GM19025 (cell line): ENCODE data around the gene PGPEP1.

Experiments used
- ATAC-seq: cut with Tn5 transposase; IDR thresholded peaks from one replicate; pipeline ENCODE4 v1.9.1; 2021; ENCODE audit warnings: mild to moderate bottlenecking, low read depth, moderate library complexity; ENCODE audit not compliant: unreplicated experiment

PGPEP1 gene

DNA sequence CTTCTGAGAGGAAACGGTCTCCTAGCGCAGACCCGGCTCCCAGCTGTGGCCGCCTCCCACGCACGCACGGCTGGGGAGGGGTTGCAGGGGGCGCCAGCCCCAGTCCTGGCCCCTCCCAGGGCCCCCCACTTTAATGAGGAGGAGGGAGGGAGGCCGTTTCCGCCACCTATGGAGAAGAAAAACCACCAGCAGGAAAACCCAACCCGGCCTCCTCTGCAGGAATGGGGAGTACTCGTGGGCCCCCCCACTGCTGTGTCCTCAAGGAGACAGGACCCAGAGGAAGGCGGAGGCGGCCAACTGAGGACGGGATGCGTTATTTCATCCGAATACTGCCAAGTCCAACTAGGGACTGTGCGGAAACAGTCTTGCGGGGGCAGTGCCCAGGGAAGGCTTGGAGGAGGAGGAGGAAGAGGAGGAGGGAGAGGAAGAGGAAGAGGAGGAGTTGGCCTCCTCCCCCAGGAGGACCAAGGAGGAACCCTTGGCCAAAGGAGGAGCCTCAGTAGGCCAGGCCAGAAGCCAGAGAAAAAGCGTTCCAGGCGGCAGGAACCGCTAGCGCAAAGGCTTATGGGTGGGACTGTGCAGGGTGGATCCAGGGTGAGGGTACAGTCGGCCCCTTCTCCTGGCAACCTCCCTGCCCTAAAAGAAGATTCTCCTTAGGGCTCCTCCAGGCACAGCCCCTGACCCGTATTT is 74.9 kb downstream of the PGPEP1 start:
- ATAC-seq, result no peak

DNA sequence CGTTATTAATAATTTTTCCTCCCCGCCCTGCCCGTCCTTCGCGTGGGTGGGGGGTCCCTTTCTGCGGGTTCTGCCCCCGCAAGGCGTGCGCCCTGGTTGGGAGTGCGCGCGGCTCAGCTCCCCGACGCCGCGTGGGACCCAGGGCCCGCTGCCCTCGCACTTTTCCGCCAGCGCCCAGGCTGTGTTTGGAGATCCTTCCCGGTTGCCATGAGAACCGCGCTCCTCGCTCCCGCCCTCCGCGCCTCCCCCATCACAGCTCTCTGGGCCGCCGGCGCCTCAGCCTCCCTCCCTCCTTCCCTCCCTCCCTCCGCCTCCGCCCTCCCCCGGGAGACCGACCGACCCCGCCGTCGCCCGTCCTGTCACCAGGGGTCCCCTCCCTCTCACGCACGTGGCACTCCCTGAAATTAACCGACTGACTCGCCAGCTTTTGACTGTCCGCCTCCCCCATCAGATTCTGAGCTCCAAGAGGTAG is 76.4 kb downstream of the PGPEP1 start:
- ATAC-seq, result no peak

DNA sequence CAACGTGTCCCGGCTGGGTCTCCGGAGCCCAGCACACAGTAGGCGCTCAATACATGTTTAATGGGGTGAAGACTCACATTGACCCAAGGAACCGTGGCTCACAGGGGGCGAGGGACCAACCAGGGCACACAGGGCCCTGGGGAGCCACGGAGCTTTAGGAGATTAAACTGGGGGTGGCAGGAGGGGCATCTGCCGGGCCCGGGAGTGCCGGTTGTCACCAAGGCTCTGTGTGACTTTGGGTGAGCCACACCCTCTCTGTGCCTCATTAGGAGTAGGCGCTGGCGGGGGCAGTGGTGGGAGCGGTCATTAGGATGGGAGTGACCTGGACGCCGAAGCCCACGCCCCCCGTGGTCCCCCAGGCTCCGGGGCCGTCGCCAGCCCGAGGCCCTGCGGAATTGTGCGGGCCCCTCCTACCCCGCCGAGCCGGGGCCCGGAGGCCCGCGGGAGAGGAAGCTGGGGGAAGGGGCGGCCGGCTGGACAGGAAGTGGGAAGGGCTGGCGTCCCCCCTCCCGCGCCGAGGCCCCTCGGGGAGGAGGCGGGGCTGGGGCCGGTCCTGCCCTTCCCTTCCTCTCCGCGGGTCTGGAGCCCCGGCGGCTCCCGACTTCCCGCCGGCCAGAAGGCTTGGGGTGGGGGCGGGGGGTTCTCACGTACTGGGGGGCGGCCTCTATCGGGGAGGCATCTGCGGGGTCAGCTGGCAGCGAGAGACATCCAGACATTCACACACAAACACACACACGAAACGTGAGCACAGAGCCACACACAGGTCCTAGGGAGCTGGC is 77.0 kb downstream of the PGPEP1 start:
- no peak for ATAC-seq

DNA sequence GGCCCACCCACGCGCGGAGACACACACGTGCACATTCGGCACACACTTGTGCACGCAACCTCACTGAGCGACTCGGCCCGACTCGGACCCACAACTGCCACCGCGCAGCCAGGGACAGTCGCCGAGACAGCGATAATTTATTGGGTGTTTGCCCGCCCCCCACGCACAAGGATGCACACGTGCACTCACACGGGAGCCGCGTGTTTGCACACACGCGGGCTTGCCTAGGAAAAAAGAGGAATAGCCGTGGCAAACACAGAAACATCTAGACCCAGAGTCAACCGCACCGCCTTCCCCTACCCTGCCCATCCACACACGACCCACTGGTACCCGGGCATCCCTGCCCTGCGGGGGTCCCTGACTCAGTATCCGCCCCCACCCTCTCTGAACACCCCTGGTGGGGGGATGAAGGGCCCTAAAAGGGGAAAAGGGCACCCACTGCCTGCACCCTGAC is 77.7 kb downstream of the PGPEP1 start:
- ATAC-seq, result no peak

DNA sequence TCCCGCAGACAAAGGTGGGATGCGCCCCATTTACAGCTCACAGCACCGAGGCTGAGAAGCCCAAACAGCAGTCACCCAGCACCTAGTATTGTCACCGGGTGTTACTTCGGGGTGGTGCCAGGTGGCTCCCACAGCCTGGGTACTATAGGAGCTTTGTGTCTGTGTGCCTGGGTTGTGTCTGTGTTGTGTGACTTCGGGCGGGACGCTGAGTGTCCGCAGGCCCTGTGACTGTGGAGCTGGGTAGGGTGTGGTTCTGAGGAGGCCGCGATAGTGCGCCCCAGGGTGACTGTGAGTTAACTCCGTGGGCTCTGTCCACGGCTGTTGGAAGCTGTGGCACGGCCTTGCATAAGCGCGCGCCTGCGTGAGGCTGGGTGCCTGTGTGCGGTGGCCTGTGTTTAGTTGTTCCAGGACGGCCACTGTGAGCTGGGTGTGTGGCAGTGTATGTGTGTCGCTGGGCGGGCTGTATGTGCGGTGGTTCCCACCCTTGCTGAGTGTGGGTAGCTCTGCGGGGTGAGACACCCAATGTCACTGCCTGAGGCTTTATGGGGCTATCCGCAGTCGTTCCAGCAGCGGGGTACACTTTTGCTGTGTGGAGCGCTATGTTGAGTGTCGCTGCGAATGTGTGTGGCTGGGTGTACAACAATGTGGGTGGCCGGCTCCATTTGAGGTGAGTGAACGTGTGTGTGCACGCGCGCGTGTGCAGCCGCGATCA is 78.2 kb downstream of the PGPEP1 start:
- no peak for ATAC-seq

DNA sequence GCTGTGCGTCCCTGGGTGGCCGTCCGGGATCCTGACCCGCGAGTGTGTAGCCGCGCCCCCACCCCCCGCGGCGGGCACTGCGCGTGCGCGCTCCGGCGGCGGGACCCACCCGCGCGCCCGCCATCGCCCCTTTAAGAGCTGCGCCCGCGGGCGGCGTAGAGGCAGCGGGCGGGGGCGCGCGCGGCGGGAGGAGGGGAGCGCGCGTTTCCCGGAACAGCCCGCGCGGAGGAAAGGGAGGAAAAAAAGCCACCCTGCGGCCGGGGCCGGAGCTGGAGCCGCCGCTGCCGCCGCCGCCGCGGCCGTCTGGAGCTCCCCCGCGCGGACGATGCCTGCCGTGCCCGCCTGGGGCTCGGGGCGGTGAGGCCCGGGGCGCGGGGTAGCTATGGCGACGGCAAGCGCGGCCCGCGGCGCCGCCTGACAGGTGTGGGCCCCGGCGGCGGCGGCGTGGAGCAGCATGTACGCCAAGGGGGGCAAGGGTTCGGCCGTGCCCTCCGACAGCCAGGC is 78.8 kb downstream of the PGPEP1 start, which contains the start of gene SSBP4:
Gene SSBP4 (plus strand): TSS at position 204 of the 504 bp plus-strand sequence. CDS start 251 bp downstream, at position 455.
- ATAC-seq, result no peak
